Left lung (tissue), 10 donors: ENCODE measurements around the gene JKAMP. TPM values are rescaled to one million over a fixed set of nuclear protein-coding genes. Genes with fewer than 3 reads are reported as not detected.

Source experiments
- ATAC-seq: fragments of 200-7000 bp; cut with Tn5 transposase; one replicate; pipeline ENCODE4 v1.9.1; 2020; ENCODE audit warnings: moderate library complexity
- DNase-seq, 4 donors: peaks; one replicate each; pipeline ENCODE4 v3.0.0-alpha.2; 2013 to 2020
- H3K27ac ChIP-seq, 2 donors: fragments of 200-600 bp; sonication (generic) in 1 of 2; one replicate each; pipeline versions ENCODE4 v1.5.0 to v1.8.0; 2020 to 2021
- H3K27me3 ChIP-seq, 2 donors: fragments of 200-600 bp; sonication (generic) in 1 of 2; one replicate each; pipeline versions ENCODE4 v1.5.0 to v1.8.0; 2020 to 2021
- H3K36me3 ChIP-seq, 2 donors: fragments of 200-600 bp; sonication (generic) in 1 of 2; one replicate each; pipeline versions ENCODE4 v1.5.0 to v1.8.0; 2020 to 2021
- H3K4me1 ChIP-seq, 2 donors: fragments of 200-600 bp; one replicate each; pipeline ENCODE4 v1.8.0; 2021
- H3K4me3 ChIP-seq, 2 donors: fragments of 200-600 bp; sonication (generic) in 1 of 2; one replicate each; pipeline versions ENCODE4 v1.5.0 to v1.8.0; 2020 to 2021; ENCODE audit warnings: mild to moderate bottlenecking in 1 of 2
- H3K9me3 ChIP-seq, 2 donors: fragments of 200-600 bp; sonication (generic) in 1 of 2; one replicate each; pipeline versions ENCODE4 v1.5.0 to v1.8.0; 2020 to 2021
- CTCF ChIP-seq, 2 donors: fragments of 200-600 bp; sonication (generic) in 1 of 2; IDR thresholded peaks; one replicate each; pipeline versions ENCODE4 v1.5.0 to v1.8.0; 2021; ENCODE audit warnings: antibody characterized with exemption in 2 of 2
- intact Hi-C, 2 donors: fragments of 100-400 bp; cut with DNase I; formaldehyde crosslinking; loops; one replicate each; pipeline versions ENCODE4 v1.11.2 to v1.14.2; 2022
- polyA plus RNA-seq, 6 donors: library from polyadenylated mRNA; unstranded; fragments of 120-200 nt; gene quantifications; one replicate each; pipeline ENCODE4 v1.2.1, GENCODE V29; 2013; ENCODE audit not compliant: insufficient read length in 6 of 6
- total RNA-seq, 2 donors: library from RNA; stranded (reverse); fragmentation: NEBNext Ultra II Directional; extraction: Animal tissue kit (Norgen Biotek cat#: 25700); gene quantifications; one replicate each; pipeline ENCODE4 v1.2.1, GENCODE V29; 2021
- donor health status: DM: no; HTN: yes; CAD: no.
- donor health status: DM: no; HTN: no; CAD: no.

Gene JKAMP
- total and polyA plus RNA-seq, 8 donors = 41.6 to 90.1 (median 81.2) TPM

DNA sequence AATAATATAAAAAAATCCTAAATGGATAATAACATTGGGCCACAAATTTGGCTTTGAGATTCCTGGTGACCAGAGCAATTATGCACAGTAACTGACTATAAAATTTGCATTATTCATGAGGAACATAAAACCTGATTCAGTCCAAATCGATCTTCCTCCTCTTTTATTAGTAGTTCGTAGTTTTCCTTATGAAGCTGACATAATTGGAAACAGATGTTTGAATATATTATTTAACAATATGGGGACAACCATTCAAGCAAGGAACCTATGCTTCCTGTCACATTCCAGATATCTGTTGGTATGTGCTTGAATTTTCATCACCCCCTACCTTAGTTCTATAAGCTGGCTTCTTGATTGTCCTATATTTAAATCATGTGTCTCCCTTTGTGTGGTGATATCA, 57.4 kb downstream of the JKAMP start:
- H3K9me3 ChIP-seq = no peaks in the 10 kb centered on the region
- ATAC-seq (no peak), DNase-seq (no peak)
- no peaks in the 10 kb centered on the region for H3K4me1 ChIP-seq
- H3K36me3 ChIP-seq = no peaks in the 10 kb centered on the region
- intact Hi-C loops = no loop called here
- no peak overlapping the region for H3K4me3 ChIP-seq
- no peak for TF ChIP-seq CTCF (IDR thresholded peaks at IDR 0.05)
- no peaks in the 10 kb centered on the region for H3K27me3 ChIP-seq
- no peak overlapping the region for H3K27ac ChIP-seq

DNA sequence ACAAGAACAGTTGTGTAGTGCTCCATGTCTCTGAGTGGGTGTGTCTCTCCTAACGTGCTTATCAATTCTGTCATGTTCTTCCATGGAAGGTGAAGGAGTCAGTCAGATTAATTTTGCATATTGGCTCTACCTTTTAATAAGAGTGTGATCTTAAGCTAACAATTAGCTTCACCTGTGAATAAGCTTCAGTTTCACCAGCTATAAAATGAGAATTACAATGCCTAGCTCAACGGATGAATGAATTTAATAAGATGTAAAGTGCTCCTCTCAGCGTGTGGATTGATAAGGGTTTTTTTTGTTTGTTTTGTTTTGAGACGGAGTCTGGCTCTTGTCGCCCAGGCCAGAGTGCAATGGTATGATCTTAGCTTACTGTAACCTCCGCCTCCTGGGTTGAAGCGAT, 59.6 kb downstream of the JKAMP start:
- no peak for ATAC-seq
- intact Hi-C loops = no loop called here

GRCh38 chr14:59547310-59547709, 63.0 kb downstream of the JKAMP start:
- ATAC-seq (no peak), DNase-seq (no peak)
- H3K27ac ChIP-seq = no peak overlapping the region
- intact Hi-C loops = no loop called here
- H3K36me3 ChIP-seq = no peaks in the 10 kb centered on the region
- H3K27me3 ChIP-seq = no peaks in the 10 kb centered on the region
- TF ChIP-seq CTCF (IDR thresholded peaks at IDR 0.05) = no peak
- H3K9me3 ChIP-seq = peaks cover 0 to 7% of the 10 kb centered on the region in 2 donors
- H3K4me3 ChIP-seq = no peak overlapping the region
- H3K4me1 ChIP-seq = no peaks in the 10 kb centered on the region

More for the DNA sequence above, 59.6 kb downstream of the JKAMP start:
- no peak overlapping the region for H3K27ac ChIP-seq
- H3K4me1 ChIP-seq = no peaks in the 10 kb centered on the region
- no peak for DNase-seq
- no peaks in the 10 kb centered on the region for H3K27me3 ChIP-seq
- TF ChIP-seq CTCF (IDR thresholded peaks at IDR 0.05) = no peak
- H3K9me3 ChIP-seq = no peaks in the 10 kb centered on the region
- no peak overlapping the region for H3K4me3 ChIP-seq
- H3K36me3 ChIP-seq = no peaks in the 10 kb centered on the region

Other genes with a start within 250 kb of the JKAMP start
- gene GPR135, start 19.1 kb upstream of the JKAMP start, total RNA-seq = 1 to 10 TPM; 1.7 to 2.6 TPM
- gene GPR135, start 19.1 kb upstream of the JKAMP start, polyA plus RNA-seq = 1 to 10 TPM; 5.6 to 6.9 (median 5.9) TPM
- gene L3HYPDH, start 109 bp upstream of the JKAMP start, total RNA-seq = 10 to 100 TPM; 15.8 to 21.2 TPM
- gene L3HYPDH, start 109 bp upstream of the JKAMP start, polyA plus RNA-seq = 10 to 100 TPM; 37.3 to 54.9 (median 47.6) TPM
- gene CCDC175, start 92.3 kb downstream of the JKAMP start, total RNA-seq = not detected
- gene CCDC175, start 92.3 kb downstream of the JKAMP start, polyA plus RNA-seq = under 1 TPM in 5 of 6 donors, not detected in 1; 0.30 to 0.66 (median 0.41) TPM